HG03039 (cell line): Measurements from ENCODE around the gene GARNL3.

Experiments used
- ATAC-seq: cut with Tn5 transposase; IDR thresholded peaks from one replicate; pipeline ENCODE4 v1.9.1; 2021; ENCODE audit warnings: mild to moderate bottlenecking, moderate library complexity; ENCODE audit not compliant: unreplicated experiment

The GARNL3 gene

DNA sequence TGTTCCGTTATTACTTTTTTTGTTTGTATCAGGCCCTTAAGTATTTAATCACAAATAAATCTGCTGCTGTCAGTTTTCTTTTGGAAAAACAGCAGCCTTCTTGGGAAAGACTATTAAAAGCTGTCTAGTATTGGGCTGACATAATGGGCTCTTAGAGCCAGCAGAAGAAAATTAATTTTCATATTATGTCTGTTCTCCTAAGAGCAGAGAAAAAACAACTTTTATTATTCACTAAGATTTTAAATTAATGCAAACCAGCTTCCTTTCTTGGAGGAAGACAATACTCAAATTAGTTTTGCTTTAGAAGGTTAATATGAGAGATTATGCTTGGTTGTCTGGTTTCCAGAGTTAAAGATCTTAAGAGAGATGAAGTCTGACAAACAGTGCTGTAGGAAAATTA, 30.6 kb upstream of the GARNL3 start:
- no peak for ATAC-seq

DNA sequence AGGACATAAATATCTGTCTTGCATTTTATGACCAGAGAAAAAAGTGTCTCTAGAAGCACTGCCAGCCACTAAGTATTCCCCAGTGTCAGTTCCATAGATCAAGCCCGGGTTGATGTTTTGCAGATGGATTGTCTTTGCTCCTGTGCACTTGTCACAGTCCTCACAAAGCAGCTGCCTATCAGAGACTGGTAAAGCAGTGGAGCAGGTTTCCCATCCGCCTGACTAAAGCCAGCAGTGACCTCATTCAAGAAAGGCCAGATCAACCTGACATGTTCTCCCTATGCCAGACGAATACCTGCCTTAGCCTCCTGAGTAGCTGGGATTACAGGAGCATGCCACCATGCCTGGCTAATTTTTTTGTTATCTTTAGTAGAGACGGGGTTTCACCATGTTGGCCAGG, 26.8 kb upstream of the GARNL3 start:
- ATAC-seq: no peak

DNA sequence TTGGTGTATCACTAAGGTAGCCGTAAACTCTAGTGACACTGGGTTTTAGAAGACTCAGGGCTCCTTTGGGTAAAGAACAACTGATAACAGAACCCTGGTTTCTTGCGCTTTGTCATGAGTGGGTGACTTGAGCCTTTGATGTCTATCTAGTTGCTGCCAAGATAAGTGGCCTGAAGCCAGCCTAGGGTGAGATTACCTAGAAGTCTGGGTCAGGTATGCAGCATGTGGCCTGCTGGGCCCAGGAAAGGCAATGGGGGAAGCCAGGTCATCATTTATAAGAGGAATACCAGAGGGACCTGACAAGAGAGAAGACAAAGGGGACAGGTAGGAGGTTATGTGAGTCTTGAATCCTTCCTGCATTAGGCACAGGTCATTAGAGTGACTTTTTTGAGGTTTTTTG, 23.2 kb upstream of the GARNL3 start:
- no peak for ATAC-seq

DNA sequence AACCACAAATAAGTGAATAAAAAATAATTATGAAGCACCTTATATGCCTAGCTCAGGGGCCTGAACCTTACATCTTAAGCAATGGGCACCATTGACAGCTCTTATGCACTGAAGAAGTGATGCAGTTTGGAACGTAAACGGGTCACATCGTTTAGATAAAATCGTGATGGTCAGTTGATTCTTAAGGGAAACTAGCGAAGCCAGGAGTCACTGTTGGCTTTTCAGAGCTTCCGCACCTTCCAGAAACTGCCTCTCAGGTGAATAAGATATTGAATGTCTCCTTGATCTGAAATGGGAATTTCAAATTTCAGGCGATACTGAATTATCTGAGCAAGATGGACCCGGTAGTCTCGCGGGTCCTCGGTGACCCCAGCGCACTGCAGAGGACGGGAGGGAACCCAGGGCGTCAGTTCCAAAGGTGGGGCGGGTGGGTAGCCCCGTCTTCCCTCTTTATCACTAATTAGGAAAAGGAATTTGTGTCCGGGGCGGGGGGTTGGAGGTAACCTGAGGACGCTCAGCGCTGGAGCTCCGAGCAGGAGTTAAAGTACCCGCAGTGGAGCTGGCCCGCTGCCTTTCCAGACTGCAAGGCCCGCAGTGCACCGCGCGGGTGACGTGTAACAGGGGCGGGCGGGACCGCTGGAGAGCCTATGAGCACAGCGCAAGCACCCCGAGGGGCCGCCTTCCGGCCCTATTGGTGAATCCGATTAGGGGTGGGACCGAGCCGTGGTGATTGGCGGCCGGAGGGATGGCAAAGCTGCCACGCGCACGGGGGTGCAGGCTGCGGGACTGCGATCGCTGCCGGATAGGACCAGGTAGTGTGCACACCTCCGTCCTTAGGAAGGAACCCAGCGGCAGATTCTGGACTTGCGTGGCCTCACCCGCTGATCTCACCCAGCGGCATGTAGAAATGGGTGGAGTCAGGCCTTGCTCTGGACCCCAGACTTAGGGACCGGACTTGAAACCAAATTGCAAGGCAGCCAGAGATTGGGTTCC, 19.7 kb upstream of the GARNL3 start:
- ATAC-seq: peak; percentile 99

DNA sequence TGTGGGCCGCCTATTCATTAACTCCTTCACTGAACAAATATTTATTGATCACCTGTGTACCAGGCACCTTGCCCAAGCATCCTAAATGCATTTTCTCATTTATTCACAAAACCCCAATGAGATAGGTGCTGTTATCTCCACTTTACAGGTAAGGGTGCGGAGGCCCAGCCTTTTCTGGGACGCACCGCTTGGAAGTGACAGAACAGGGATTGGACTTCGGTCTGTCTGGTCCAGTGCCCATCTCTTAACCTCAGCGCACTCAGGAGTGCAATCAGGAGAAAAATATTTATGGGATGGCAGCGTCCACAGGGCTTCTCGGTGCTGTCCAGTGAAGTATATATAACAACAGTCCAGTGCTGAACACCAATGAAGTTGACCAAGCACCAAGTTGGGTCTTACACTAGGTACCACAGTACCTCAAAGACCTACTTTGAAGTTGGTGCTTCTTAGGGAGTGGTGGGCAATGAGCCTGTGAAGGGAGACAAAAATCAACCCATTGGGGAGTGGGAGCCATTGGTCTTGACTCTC, 18.9 kb upstream of the GARNL3 start:
- ATAC-seq: no peak

DNA sequence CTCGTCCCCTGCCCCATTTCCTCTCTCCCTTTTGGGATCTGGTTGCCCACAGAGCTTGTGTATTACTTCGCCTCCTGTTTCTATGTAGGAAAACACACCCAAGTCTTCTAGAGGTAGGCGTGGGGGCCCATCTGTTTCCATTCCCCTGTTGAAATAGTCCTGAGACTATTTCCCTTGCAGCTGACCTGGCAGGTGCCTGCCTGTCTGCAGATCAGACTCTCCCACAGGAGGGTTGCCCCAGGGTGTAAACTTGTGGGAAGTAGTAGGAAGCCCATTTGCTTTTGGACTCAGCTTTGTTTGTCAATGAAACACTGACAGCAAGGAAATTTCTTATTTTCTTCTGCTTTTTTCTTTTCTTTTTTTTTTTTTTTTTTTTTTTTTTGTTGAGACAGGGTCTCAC, 16.3 kb upstream of the GARNL3 start:
- no peak for ATAC-seq

DNA sequence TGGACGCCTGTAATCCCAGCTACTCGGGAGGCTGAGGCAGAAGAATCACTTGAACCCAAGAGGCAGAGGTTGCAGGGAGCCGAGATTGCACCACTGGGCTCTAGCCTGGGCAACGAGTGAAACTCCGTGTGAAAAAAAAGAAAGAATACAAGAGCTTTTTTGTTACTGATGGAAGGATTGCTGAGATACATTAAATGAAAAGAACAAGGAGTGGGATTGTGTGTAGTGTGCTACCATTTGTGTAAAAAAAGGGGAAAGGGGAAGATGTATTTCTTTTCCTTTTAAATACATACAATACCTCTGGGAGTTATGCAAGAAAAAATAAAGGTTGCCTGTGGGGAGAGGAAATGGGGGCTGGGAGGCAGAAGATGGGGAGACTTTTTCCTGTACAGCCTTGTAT, 14.7 kb upstream of the GARNL3 start:
- ATAC-seq: no peak

DNA sequence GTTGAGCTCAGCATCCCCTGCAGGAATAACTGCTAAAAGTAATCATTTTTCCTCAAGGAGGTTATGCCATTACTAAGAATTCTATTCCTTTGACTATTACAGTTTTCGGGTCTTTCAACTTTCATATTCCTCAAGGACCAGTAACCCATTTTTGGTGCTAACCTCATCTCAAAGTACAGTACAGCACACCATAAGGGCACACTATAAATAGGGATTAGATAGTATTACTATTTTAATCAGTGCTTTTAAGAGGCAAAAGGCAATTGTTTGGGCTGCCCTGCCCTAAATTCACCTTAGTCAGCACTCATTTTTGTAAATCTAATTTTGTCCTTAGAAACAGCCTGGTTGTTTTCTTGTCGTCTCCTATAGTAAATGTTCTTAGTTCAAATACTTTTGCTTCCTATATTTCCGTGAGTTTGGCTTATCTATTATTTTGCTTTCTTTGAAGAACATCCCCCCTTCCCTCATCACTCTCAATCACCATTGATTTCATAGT, 13.6 kb upstream of the GARNL3 start:
- no peak for ATAC-seq

DNA sequence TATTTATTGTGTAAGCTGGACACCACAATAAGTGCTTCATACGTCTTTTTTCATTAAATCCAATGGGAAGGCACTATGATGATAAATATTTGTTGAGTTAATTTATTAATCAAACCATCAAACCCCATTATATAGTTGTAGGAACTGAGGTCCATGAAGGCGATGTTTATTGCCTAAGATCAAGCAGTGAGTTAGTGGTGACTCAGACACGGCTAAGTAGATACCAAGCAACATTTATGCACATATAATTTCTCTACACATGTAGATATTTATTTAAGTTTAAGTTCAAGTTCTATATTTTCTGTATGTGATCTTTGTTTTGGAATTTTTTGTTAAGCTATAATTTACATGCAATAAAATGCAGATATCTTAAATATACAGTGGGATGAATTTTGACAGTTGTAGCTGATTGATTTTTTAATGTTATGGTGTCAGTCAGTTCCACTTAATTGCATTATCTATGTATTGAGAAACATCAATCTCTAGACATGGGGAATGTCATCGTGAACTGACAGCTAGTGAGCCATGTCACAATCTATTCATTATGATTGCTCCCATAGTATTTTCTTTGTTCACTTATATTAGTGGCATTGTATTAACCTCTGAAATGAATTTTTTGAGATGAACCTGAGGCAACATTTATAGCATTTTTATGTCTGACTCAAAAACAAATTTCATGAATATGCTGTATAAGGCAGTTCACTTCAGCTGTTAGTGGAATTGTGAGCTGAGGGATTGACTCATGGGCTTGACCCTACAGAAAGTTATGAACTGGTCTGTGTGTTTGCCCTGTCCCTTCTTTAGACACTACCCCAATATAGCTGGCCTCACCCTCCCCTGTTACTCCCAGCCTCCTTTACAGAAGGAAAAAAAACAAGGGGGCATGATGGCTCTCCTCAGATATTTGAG, 11.9 kb upstream of the GARNL3 start:
- ATAC-seq: no peak

DNA sequence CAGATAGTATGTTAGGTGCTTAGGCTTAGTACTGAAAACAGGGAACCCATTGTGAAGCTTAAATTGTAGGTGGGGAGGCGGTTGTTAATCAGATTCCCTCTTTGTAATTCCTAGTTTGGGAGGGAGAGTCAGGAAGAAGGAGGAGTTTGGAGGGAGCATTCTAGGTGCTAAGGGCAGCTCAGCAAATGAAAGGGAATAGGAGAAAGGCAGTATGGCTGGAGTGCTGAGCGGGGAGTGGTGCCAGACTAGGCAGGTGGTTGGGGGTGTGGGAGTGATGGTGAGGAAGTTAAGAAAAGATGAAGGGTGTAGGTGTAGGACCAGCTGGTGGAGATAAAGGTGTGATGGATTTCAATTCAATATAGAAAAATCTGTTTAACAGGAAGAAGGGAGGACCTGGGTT, 11.1 kb upstream of the GARNL3 start:
- no peak for ATAC-seq

DNA sequence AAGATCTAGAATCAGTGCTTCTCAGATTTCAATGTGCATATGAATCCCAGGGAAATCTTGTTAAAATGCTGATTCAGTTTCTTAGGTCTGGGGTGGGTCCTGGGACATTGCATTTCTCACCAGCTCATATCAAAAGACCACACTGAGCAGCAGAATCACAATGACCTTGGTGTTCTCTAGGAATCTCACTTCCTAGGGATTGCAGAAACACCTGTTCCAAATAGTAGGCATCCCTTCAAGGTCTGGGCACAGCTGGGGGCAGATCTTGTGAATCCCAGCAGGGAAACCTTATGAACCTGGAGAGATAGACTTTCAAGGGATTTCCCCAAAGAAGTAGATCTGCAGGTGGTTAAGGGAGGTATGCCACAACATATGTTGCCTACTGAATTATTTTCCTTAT, 8.9 kb upstream of the GARNL3 start:
- no peak for ATAC-seq

DNA sequence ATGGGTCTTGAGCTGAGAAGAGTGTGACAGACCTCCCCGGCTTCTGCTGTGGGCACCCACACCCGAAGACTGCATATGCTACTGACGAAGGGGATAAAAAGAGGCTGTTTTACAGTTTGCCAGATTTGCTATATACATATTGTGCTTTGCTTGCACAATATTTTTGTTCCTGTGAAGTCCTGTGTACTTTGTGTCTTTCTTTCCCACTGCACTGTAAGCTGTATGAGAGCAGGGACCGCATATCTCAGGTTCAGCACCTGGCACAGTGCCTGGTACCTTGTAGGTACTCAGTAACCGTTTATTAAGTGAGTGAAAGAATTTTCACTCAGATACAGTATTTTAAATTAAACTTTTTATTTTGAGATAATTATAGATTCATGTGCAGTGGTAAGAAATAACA, 8.2 kb upstream of the GARNL3 start:
- ATAC-seq: no peak

DNA sequence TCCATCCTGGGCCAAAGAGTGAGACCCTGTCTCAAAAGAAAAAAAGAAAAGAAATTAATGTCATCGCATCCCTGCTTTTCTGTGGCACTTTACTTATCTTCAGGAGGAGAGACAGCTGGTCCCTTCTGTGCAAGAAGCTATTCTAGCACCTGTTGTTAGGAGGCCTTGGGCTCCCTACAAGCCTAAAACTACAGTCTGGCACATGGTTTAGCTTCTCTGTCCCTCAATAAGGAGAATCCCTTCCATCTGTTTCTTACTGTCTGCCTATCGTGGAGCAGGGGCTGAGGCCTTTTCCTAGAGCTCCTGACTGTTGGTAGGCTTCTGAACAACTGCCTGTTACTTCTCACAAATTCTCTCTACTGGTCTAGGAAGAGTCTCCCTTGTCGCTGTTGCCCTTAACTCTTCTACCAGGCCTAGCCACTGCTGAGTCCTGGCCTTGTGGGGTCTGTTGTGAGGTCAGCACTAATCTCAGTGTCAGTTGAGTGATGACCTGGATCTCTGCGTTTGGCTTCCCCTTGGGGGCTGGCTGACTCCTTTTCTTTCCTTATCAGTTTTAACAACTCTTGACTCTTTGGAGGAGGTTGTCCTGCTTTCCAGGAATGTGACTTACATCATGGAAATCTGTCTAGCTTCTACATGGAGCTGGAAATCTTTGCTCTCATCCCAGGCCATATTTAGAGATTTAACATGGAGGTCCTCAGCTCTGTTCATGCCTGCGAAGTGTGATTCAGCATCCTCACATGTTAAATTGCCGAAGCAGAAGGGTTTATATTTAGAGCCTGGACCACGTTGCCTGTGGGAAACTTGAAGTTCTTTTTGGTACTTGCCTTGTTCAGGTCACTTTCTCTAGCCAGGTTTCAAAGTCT, 5.7 kb upstream of the GARNL3 start:
- no peak for ATAC-seq

DNA sequence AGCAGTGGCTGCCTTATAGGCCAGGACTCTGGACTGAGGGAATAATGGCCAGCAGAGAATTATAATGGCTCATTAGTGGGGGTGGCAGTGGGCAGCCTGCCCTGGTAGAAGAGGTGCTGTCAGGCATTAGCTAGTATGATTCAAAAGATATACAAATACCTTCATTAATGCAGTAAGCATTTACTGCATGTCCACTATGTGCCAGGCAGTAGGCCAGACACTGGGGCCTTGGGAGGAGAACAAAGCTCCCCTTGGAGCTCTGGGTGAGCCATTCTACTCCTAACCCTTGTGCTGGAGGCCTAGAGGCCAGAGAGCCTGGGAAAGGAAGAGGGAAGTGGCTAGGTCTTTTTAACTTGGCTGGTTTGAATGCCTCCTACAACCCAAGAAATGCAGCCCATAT, 2.0 kb upstream of the GARNL3 start:
- ATAC-seq: no peak

DNA sequence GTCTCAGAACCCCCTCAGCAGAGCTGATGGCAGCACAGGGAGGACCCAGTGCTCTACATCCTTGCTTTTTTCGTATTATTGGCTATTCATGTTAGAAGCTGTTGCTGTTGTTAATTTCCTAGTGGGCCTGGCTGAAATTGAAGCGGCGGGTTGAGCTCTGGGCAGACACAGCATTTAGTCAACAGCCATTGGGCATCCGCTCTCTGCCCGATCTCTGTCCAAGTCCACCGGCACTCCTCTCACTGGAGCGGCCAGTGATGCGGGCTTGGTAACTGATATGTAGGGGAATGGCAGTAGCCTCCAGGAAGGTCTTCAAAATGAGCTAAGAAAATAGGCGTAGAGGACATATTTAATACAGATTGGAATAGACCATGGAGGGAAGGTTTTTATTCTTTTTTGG, 1.3 kb upstream of the GARNL3 start:
- ATAC-seq: no peak

DNA sequence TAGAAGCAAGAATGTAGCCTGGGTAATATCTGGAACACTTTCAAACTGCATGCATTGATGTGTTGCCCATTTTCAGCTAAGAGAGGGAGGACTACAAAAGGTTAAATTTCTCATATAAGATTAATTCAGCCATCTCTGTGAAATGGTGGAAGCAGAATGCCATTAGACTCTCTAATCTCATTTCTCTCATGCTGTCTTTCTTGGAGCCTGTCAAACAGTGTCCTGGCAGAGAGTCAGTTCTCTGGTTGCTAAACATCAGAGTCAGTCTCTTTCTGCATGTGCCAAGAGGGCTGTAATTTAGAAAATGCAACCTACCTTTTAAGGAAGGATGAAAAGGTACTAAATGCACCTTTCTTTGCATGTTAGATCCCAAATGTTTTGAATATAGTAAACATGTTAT, 910 bp upstream of the GARNL3 start:
- ATAC-seq: no peak

DNA sequence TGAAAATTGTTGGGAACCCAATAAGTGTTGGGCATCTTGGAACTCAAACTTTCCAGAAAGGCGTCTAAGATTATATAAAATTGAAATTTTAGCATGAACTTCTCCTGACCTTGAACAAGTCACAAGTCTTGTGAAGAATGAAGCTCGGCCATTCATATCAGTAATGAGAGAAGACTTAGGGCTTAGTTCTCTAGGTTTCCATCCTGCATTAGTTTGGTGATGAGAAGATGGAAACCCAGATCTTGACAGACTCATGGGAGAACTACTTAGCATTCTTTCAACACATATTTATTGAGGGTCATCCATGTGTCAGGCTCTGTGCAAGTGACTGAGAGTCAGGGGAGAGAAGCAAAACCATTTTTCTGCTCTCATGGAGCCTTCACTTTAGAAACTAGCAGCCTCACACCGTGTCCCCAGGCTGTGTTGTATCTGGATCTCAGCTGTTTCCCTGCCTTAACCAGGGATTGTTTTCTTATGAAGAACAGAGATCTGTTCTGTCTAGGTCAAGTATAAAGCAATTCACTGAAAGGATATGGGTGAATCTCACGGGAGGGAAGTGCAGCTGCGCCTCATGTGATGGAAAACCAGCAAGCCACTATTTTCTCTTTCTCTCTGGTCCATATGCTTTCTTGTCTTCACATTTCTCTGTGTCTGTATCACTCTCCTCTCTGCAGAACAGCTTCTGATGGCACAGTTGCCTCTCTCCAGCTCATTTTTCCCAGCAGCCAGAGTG, 3.4 kb downstream of the GARNL3 start:
- no peak for ATAC-seq

DNA sequence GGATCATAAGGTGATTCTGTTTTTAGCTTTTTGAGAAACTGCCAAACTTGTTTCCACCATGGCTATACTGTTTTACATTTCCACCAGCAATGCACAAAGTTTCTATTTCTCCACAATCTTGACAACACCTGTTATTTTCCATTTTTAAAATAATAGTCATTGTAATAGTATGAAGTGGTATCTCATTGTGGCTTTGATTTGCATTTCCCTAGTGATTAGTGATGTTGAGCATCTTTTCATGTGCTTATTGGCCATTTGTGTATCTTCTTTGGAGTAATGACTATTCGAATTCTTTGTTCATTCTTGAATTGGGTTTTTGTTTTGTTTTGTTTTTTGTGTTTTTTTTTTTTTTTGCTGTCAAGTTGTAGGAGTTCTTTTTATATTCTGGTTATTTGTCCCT, 4.9 kb downstream of the GARNL3 start:
- no peak for ATAC-seq

DNA sequence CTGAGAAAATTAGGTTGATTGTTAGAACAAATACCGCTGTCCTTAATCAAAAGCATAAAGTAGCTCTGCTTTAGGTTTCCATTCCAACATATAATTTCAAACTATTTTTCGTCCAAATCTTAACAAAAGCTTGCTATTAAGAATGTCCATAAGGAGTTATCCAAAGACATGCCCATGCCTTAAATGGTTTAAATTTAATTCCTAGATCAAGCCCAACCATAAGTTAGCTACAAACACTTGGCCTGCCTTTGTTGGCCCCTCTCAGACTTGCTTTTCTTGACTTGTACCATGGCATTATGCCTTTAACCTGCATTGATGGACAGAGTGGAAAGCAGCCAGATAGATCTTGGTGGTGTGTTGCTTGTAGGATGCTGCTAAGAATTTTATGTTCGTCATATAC, 8.8 kb downstream of the GARNL3 start:
- ATAC-seq: no peak

DNA sequence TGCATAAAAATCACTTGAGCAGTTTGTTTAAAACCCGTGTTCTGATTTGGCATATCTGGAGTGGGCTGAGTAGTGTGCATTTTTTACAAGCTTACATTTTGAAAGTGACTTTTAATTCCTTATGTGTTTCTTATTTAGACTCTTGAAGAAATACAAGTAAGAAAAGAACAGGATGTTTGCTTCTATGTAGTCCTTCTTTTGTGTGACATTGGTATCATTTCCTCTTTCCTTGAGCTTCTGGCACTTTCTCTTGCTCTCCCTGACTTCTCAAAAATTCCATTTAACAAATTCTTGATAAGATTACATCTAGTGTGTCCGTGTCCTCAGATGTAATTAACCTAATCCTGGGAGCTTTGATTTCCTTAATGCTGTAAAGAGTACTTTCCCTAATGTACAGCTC, 12.5 kb downstream of the GARNL3 start:
- ATAC-seq: no peak
